Endothelial cell of umbilical vein (primary cell): ENCODE measurements around the gene GNE. TPM values are rescaled to one million over a fixed set of nuclear protein-coding genes. Genes with fewer than 3 reads are reported as not detected.
A peak's percentile ranks its signal among the peaks of the same experiment; 100 is the strongest.

Experiments
- BruUV-seq: library from RNA; stranded (reverse); fragments of 400-500 nt; replicated peaks from 2 replicates; lab custom pipeline; 2021; lab: Mats Ljungman, UMichigan
- CTCF ChIA-PET: fragments of 300-600, 350-600 bp; sonication (Branson Sonifier 250); formaldehyde crosslinking; loops from one replicate; lab custom pipeline; 2021; ENCODE audit warnings: antibody characterized with exemption, inconsistent platforms; lab: Charles Lee
- POLR2A ChIA-PET: fragments of 300-600, 350-600 bp; sonication (Branson Sonifier 250); formaldehyde crosslinking; loops from one replicate; lab custom pipeline; 2021; ENCODE audit warnings: antibody characterized with exemption, inconsistent platforms; lab: Charles Lee
- DNase-seq: peaks from one replicate; pipeline ENCODE4 v3.0.0-alpha.2; 2011; ENCODE audit warnings: low read depth, low spot score
- FAIRE-seq: peaks from 2 replicates; lab custom pipeline; 2011; peaks lifted over from hg19 to GRCh38; lab: Jason Lieb, UNC
- H2AFZ ChIP-seq: 2 replicates; pipeline ENCODE4 v1.6.0; 2012; ENCODE audit warnings: low read depth, low read length, control low read depth, inconsistent platforms
- H3K27ac ChIP-seq: 2 replicates; pipeline ENCODE4 v1.5.1; 2011; ENCODE audit warnings: low read depth, mild to moderate bottlenecking, control low read depth, low read length, moderate library complexity; ENCODE audit not compliant: insufficient read depth
- H3K27me3 ChIP-seq, 2 experiments: 2 replicates each; pipeline versions ENCODE4 v1.6.0 to v1.6.1; 2011; ENCODE audit warnings: low read length in 2 of 2, mixed read lengths in 1 of 2; ENCODE audit not compliant: control insufficient read depth in 2 of 2, insufficient read depth in 2 of 2
- H3K36me3 ChIP-seq, 2 experiments: 2 replicates in 1 of 2; 3 replicates in 1 of 2; pipeline ENCODE4 v1.5.1; 2011; ENCODE audit warnings: low read length in 2 of 2, mild to moderate bottlenecking in 1 of 2, moderate library complexity in 1 of 2; ENCODE audit not compliant: control insufficient read depth in 2 of 2, insufficient read depth in 2 of 2; ENCODE audit errors: extremely low read depth in 1 of 2
- H3K4me1 ChIP-seq: 3 replicates; pipeline ENCODE4 v1.5.1; 2011; ENCODE audit warnings: mild to moderate bottlenecking, low read length; ENCODE audit not compliant: control insufficient read depth, insufficient read depth; ENCODE audit errors: extremely low read depth
- H3K4me2 ChIP-seq: 2 replicates; pipeline ENCODE4 v1.6.1; 2011; ENCODE audit warnings: low read length, control low read depth, mixed read lengths; ENCODE audit not compliant: insufficient read depth
- H3K4me3 ChIP-seq, 3 experiments: fragments of 200-600 bp in 1 of 3; sonication (generic), shearing (Covaris generic) in 1 of 3; replicated peaks in 1 of 3; 2 replicates each; pipeline ENCODE4 v1.5.1; 2011 to 2016; ENCODE audit warnings: control low read depth in 3 of 3, low read length in 3 of 3, mild to moderate bottlenecking in 2 of 3, inconsistent platforms in 1 of 3, low read depth in 1 of 3, moderate library complexity in 1 of 3; ENCODE audit not compliant: insufficient read depth in 1 of 3
- H3K79me2 ChIP-seq: 2 replicates; pipeline ENCODE4 v1.6.0; 2012; ENCODE audit warnings: low read length, inconsistent platforms; ENCODE audit not compliant: control insufficient read depth, insufficient read depth
- H3K9ac ChIP-seq: replicated peaks from 2 replicates; pipeline ENCODE3; 2011; ENCODE audit warnings: low read length, control low read depth; ENCODE audit not compliant: insufficient read depth; ENCODE audit errors: extremely low read depth
- H3K9me1 ChIP-seq: replicated peaks from 3 replicates; pipeline ENCODE4 v1.6.0; 2011; ENCODE audit warnings: mild to moderate bottlenecking, low read length; ENCODE audit not compliant: control insufficient read depth, insufficient read depth; ENCODE audit errors: extremely low read depth
- H3K9me3 ChIP-seq: replicated peaks from 2 replicates; pipeline ENCODE4 v1.5.1; 2012; ENCODE audit warnings: low read length, inconsistent platforms; ENCODE audit not compliant: control insufficient read depth, insufficient read depth
- H4K20me1 ChIP-seq: replicated peaks from 2 replicates; pipeline ENCODE3; 2011; ENCODE audit warnings: mild to moderate bottlenecking, low read length; ENCODE audit not compliant: control insufficient read depth, insufficient read depth; ENCODE audit errors: extremely low read depth
- CTCF ChIP-seq, 2 donors: IDR thresholded peaks; 1 replicate in 1 of 2; 2 replicates in 1 of 2; pipeline ENCODE4 v1.5.1; 2011; ENCODE audit warnings: low read length in 2 of 2, mild to moderate bottlenecking in 2 of 2, moderate library complexity in 2 of 2, control low read depth in 1 of 2, inconsistent platforms in 1 of 2, low read depth in 1 of 2; ENCODE audit not compliant: insufficient read depth in 1 of 2; ENCODE audit errors: extremely low read depth in 1 of 2
- EZH2 ChIP-seq: IDR thresholded peaks from 2 replicates; pipeline ENCODE4 v1.6.1; 2012; ENCODE audit warnings: borderline replicate concordance, low read depth, mild to moderate bottlenecking, moderate library complexity, low read length, inconsistent platforms; ENCODE audit not compliant: severe bottlenecking
- FOS ChIP-seq: IDR thresholded peaks from 2 replicates; pipeline ENCODE4 v1.6.1; 2011; ENCODE audit warnings: mild to moderate bottlenecking, low read length, moderate library complexity, borderline replicate concordance; ENCODE audit not compliant: insufficient read depth
- GATA2 ChIP-seq: IDR thresholded peaks from 2 replicates; pipeline ENCODE4 v1.7.0; 2011; ENCODE audit warnings: low read depth, mild to moderate bottlenecking, moderate library complexity, mixed read lengths, low read length; ENCODE audit not compliant: insufficient read length, insufficient read depth
- JUN ChIP-seq: IDR thresholded peaks from 2 replicates; pipeline ENCODE4 v1.6.1; 2011; ENCODE audit warnings: borderline replicate concordance, low read depth; ENCODE audit not compliant: insufficient read length, insufficient read depth
- MAX ChIP-seq: IDR thresholded peaks from 2 replicates; pipeline ENCODE4 v1.6.1; 2011; ENCODE audit not compliant: insufficient read depth, insufficient read length
- MYC ChIP-seq: IDR thresholded peaks from one replicate; pipeline ENCODE4 v1.6.1; 2011; ENCODE audit warnings: mild to moderate bottlenecking, low read depth, low read length
- POLR2A ChIP-seq: IDR thresholded peaks from 2 replicates; pipeline ENCODE4 v1.6.1; 2012; ENCODE audit warnings: low read depth, mild to moderate bottlenecking, control low read depth, low read length
- POLR2AphosphoS5 ChIP-seq: IDR thresholded peaks from 2 replicates; pipeline ENCODE4 v1.6.1; 2012; ENCODE audit warnings: low read depth, mild to moderate bottlenecking, control low read depth, low read length, moderate library complexity; ENCODE audit not compliant: insufficient read depth
- dilution Hi-C: fragments of 300-500 bp; cut with MboI; formaldehyde crosslinking; loops from one replicate; pipeline ENCODE4 v1.15.0; 2019; ENCODE audit warnings: low sequenced_read_pairs; ENCODE audit not compliant: extremely low pct_ligation_motif_present
- intact Hi-C: fragments of 100-400 bp; cut with micrococcal nuclease; formaldehyde crosslinking; loops from one replicate; pipeline ENCODE4 v1.10.0; 2022
- polyA plus RNA-seq, 4 experiments: library from polyadenylated mRNA; depleted of rRNA in 3 of 4; stranded (reverse) in 3 of 4; unstranded in 1 of 4; fragments of >200 nt; gene quantifications; 2 replicates each; pipeline versions ENCODE4 v1.2.1 to v1.2.3, GENCODE V29; 2011 to 2012; ENCODE audit warnings: missing spikeins in 1 of 4
- total RNA-seq: library from RNA; stranded (reverse); gene quantifications from 2 replicates; pipeline ENCODE4 v1.2.3, GENCODE V29; 2021

The GNE gene
- total and polyA plus RNA-seq, 2 donors (not counting 3 experiments of a cell fraction or from before 2014, with no cell fraction given) = 8.5 to 11.4 TPM

- dilution Hi-C loops = no loop called here
- intact Hi-C loops = no loop called here
- POLR2A ChIA-PET = no interaction called here
These were observed 43.7 kb downstream of the GNE start for GRCh38 chr9:36214571-36214970.

More at GRCh38 chr9:36214571-36214970, 43.7 kb downstream of the GNE start:
- H3K36me3 ChIP-seq = peaks cover 38 to 42% of the 10 kb centered on the region in 2 experiments
- no peaks in the 10 kb centered on the region for H3K9me3 ChIP-seq
- H3K27me3 ChIP-seq = no peaks in the 10 kb centered on the region
- H3K4me1 ChIP-seq = peaks cover 3% of the 10 kb centered on the region
- H2AFZ ChIP-seq = no peak overlapping the region
- peak; percentile 55 for DNase-seq
- H4K20me1 ChIP-seq = no peaks in the 10 kb centered on the region
- no peak overlapping the region for H3K4me3 ChIP-seq
- peaks cover 37% of the 10 kb centered on the region for H3K79me2 ChIP-seq
- H3K9ac ChIP-seq = no peak overlapping the region
- H3K9me1 ChIP-seq = no peaks in the 10 kb centered on the region
- CTCF ChIA-PET = interaction anchor here (1.0 to 1.4 kb wide), 2 partner anchors 9 to 11 kb away, joined by 3 read pairs; no protein-coding TSS in a partner anchor
- TF ChIP-seq MYC (no peak), CTCF (IDR thresholded peaks at IDR 0.05; ENCODE audit: extremely low read depth in 1 of 2, insufficient read depth in 1 of 2, low read depth in 1 of 2, low read length in 2 of 2) (no peak), EZH2 (no peak), POLR2AphosphoS5 (no peak), FOS (no peak), POLR2A (no peak), GATA2 (no peak), MAX (no peak), JUN (no peak)
- no peak overlapping the region for H3K4me2 ChIP-seq
- BruUV-seq = no TSS peak
- H3K27ac ChIP-seq = no peak overlapping the region
- FAIRE-seq = peak; percentile 79
